OCI-LY1 (cell line): ENCODE measurements around the gene GNAS-AS1.

Source experiments
- H2AFZ ChIP-seq: fragments of 200-600 bp; sonication (generic), shearing (Covaris generic); 2 replicates; pipeline ENCODE4 v1.6.0; 2014; ENCODE audit warnings: antibody characterized with exemption, mild to moderate bottlenecking, low read length
- H3F3A ChIP-seq: fragments of 200-600 bp; sonication (generic), shearing (Covaris generic); 2 replicates; pipeline ENCODE4 v1.6.0; 2014; ENCODE audit warnings: mild to moderate bottlenecking, antibody characterized with exemption, low read length, moderate library complexity; ENCODE audit not compliant: insufficient read depth
- H3K27ac ChIP-seq: fragments of 200-600 bp; sonication (generic); 2 replicates; pipeline ENCODE4 v1.5.1; 2014; ENCODE audit warnings: low read length, mixed run types, mild to moderate bottlenecking, low read depth; ENCODE audit not compliant: poor library complexity, severe bottlenecking
- H3K27me3 ChIP-seq: fragments of 200-600 bp; sonication (generic); 2 replicates; pipeline ENCODE4 v1.6.0; 2014; ENCODE audit warnings: antibody characterized with exemption, mild to moderate bottlenecking, low read length, moderate library complexity; ENCODE audit not compliant: insufficient read depth
- H3K36me3 ChIP-seq: fragments of 200-600 bp; sonication (generic); 2 replicates; pipeline ENCODE4 v1.6.1; 2014; ENCODE audit warnings: mild to moderate bottlenecking, antibody characterized with exemption, low read length, moderate library complexity, mixed read lengths; ENCODE audit not compliant: insufficient read depth
- H3K4me1 ChIP-seq: fragments of 200-600 bp; sonication (generic); 2 replicates; pipeline ENCODE4 v1.5.1; 2014; ENCODE audit warnings: mild to moderate bottlenecking, low read length, moderate library complexity; ENCODE audit not compliant: insufficient read depth, severe bottlenecking
- H3K4me2 ChIP-seq: fragments of 200-600 bp; sonication (generic), shearing (Covaris generic); 2 replicates; pipeline ENCODE4 v1.6.1; 2014; ENCODE audit warnings: low read length
- H3K4me3 ChIP-seq: fragments of 200-600 bp; sonication (generic); 2 replicates; pipeline ENCODE4 v1.5.1; 2014; ENCODE audit warnings: low read length, low read depth, mild to moderate bottlenecking, mixed read lengths; ENCODE audit not compliant: poor library complexity, severe bottlenecking
- H3K79me2 ChIP-seq: fragments of 200-600 bp; shearing (Covaris generic); 2 replicates; pipeline ENCODE4 v1.6.1; 2016; ENCODE audit warnings: mixed run types, low read length, mixed read lengths; ENCODE audit not compliant: insufficient read depth
- H3K9ac ChIP-seq: fragments of 200-600 bp; sonication (generic), shearing (Covaris generic); 2 replicates; pipeline ENCODE4 v1.6.1; 2014; ENCODE audit warnings: mild to moderate bottlenecking, low read length, mixed read lengths
- H3K9me2 ChIP-seq: fragments of 200-600 bp; sonication (generic), shearing (Covaris generic); 2 replicates; pipeline ENCODE4 v1.6.1; 2014; ENCODE audit warnings: low read depth, mild to moderate bottlenecking, low read length, mixed read lengths
- H3K9me3 ChIP-seq: fragments of 200-600 bp; shearing (Covaris generic); 2 replicates; pipeline ENCODE4 v1.6.1; 2014; ENCODE audit warnings: low read length, mixed read lengths
- H4K20me1 ChIP-seq: fragments of 200-600 bp; sonication (generic), shearing (Covaris generic); 2 replicates; pipeline ENCODE4 v1.6.0; 2016; ENCODE audit warnings: mild to moderate bottlenecking, low read length; ENCODE audit not compliant: insufficient read depth
- CTCF ChIP-seq: fragments of 200-600 bp; sonication (generic), shearing (Covaris generic); IDR thresholded peaks from 2 replicates; pipeline ENCODE4 v1.5.1; 2017; ENCODE audit warnings: mild to moderate bottlenecking, antibody characterized with exemption, low read length, moderate library complexity, mixed read lengths
- EZH2 ChIP-seq: fragments of 200-600 bp; sonication (generic), shearing (Covaris generic); IDR thresholded peaks from 2 replicates; pipeline ENCODE4 v1.8.0; 2017; ENCODE audit warnings: borderline replicate concordance, mixed run types, mild to moderate bottlenecking, antibody characterized with exemption, low read length, moderate library complexity, mixed read lengths

The GNAS-AS1 gene

DNA sequence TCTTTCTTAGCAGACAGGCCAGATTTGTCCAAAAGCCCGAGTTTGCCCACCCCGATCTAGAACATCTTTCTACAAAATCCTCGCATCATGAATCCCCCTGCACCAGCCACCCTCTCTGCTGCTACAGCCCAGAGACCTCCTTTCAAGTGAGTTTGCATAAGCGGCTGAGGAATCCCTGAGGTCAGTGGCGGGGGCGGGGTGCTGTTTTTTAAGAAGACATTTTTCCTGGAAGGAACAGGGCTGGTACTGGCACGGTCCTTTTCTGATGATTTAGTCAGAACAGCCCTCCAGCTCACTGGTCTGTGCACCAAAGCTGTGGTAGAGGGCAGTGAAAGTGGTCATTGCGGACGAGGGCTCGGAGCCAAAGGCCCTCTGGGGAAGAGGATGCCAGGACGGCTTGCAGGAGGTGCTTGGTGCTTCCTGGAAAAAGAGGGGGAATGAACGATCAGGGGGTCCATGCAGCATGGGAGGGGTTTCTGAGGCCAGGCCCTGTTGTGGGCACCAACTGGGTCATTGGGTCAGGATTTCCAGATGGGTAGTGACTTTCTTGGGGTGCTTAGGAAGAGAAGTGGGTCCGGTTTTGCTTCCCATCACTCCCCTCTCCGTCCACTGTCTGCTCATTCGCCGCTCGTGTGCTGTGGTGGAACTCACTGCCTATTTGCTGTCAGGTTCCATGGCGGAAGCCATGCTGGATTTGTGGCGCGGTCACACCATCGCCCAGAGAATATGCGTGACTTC, 50.4 kb downstream of the GNAS-AS1 start:
- Histone ChIP-seq H3K9ac (no peak overlapping the region), H3K36me3 (no peaks in the 10 kb centered on the region), H3K79me2 (no peaks in the 10 kb centered on the region), H3K27ac (no peak overlapping the region), H3K4me3 (no peak overlapping the region), H3K9me3 (no peaks in the 10 kb centered on the region), H3K9me2 (no peaks in the 10 kb centered on the region), H3K27me3 (0 out of 2 replicates have a peak, but pooled peaks cover 3% of the 10 kb centered on the region), H2AFZ (no peak overlapping the region), H3K4me1 (no peaks in the 10 kb centered on the region), H3F3A (no peaks in the 10 kb centered on the region), H4K20me1 (no peaks in the 10 kb centered on the region), H3K4me2 (no peak overlapping the region)
- TF ChIP-seq EZH2 (no peak), CTCF (no peak)

GRCh38 chr20:58797371-58798338, 53.0 kb downstream of the GNAS-AS1 start:
- H3K4me3 ChIP-seq = no peak overlapping the region
- H3F3A ChIP-seq = no peaks in the 10 kb centered on the region
- TF ChIP-seq CTCF (no peak), EZH2 (no peak)
- H2AFZ ChIP-seq = no peak overlapping the region
- no peaks in the 10 kb centered on the region for H3K9me2 ChIP-seq
- H3K9ac ChIP-seq = no peak overlapping the region
- H3K4me1 ChIP-seq = no peaks in the 10 kb centered on the region
- H4K20me1 ChIP-seq = no peaks in the 10 kb centered on the region
- H3K27me3 ChIP-seq = peaks cover 5% of the 10 kb centered on the region; the same call in 1 of the 2 replicates
- no peaks in the 10 kb centered on the region for H3K79me2 ChIP-seq
- H3K4me2 ChIP-seq = no peak overlapping the region
- H3K9me3 ChIP-seq = no peaks in the 10 kb centered on the region
- H3K27ac ChIP-seq = no peak overlapping the region
- H3K36me3 ChIP-seq = no peaks in the 10 kb centered on the region

DNA sequence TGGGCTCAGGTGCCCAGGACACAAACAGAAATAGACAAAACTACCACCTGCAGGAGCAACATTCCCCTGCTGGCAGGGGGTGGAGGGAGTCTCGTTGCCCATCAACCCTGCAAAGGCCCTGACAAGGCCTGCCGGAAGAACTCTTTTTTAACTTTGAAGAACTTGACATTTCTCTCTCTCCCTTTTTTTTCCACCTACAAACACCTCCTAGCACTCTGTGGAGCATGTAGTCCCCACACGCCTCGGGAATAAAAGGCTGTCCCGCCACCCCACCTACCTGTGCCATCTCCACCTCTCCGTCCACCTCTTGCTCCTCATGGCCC, 54.8 kb downstream of the GNAS-AS1 start:
- H3K9ac ChIP-seq = no peak overlapping the region

More for the DNA sequence above, 54.8 kb downstream of the GNAS-AS1 start:
- Histone ChIP-seq H3K79me2 (no peaks in the 10 kb centered on the region), H3K4me3 (no peak overlapping the region), H3K36me3 (no peaks in the 10 kb centered on the region), H4K20me1 (no peaks in the 10 kb centered on the region), H3F3A (no peaks in the 10 kb centered on the region), H3K9me3 (no peaks in the 10 kb centered on the region), H3K4me2 (no peak overlapping the region), H3K27ac (no peak overlapping the region), H3K27me3 (peaks cover 5% of the 10 kb centered on the region), H3K4me1 (no peaks in the 10 kb centered on the region), H3K9me2 (no peaks in the 10 kb centered on the region), H2AFZ (no peak overlapping the region)
- TF ChIP-seq CTCF = no peak
- no peak for TF ChIP-seq EZH2
